ENCODE results near the gene CIBAR2.

The CIBAR2 gene

GRCh38 chr16:85112364-85112763 lies at the start of gene CIBAR2:
TSS of gene CIBAR2 (minus strand) at chr16:85112472. CDS start at chr16:85112352, 120 bp downstream.
- DNase-seq = no peak

GRCh38 chr16:85159179-85159980 lies 47.1 kb upstream of the CIBAR2 start:
- DNase-seq = no peak

- no peak for DNase-seq
Observed at GRCh38 chr16:85158743-85159178, 46.5 kb upstream of the CIBAR2 start.

- no peak for DNase-seq
Observed at GRCh38 chr16:85157813-85158742, 45.8 kb upstream of the CIBAR2 start.

GRCh38 chr16:85157372-85157771 lies 45.1 kb upstream of the CIBAR2 start:
- DNase-seq = no peak

- no peak for DNase-seq
Observed at GRCh38 chr16:85156869-85157268, 44.6 kb upstream of the CIBAR2 start.

- no peak for DNase-seq
Observed at GRCh38 chr16:85156440-85156839, 44.2 kb upstream of the CIBAR2 start.

- DNase-seq = no peak
Observed at GRCh38 chr16:85153656-85154091, 41.4 kb upstream of the CIBAR2 start.

- no peak for DNase-seq
Observed at GRCh38 chr16:85153046-85153445, 40.8 kb upstream of the CIBAR2 start.

GRCh38 chr16:85152414-85153030 lies 40.2 kb upstream of the CIBAR2 start:
- DNase-seq = no peak

- DNase-seq = no peak
Observed at GRCh38 chr16:85151603-85152413, 39.5 kb upstream of the CIBAR2 start.

- DNase-seq = no peak
Observed at GRCh38 chr16:85151079-85151602, 38.9 kb upstream of the CIBAR2 start.

GRCh38 chr16:85150331-85150940 lies 38.2 kb upstream of the CIBAR2 start:
- no peak for DNase-seq

- DNase-seq = no peak
Observed at GRCh38 chr16:85149776-85150175, 37.5 kb upstream of the CIBAR2 start.

- no peak for DNase-seq
Observed at GRCh38 chr16:85148931-85149330, 36.7 kb upstream of the CIBAR2 start.

- no peak for DNase-seq
Observed at GRCh38 chr16:85146922-85147651, 34.8 kb upstream of the CIBAR2 start.

- no peak for DNase-seq
Observed at GRCh38 chr16:85146532-85146797, 34.2 kb upstream of the CIBAR2 start.

- no peak for DNase-seq
Observed at GRCh38 chr16:85145734-85146531, 33.7 kb upstream of the CIBAR2 start.

GRCh38 chr16:85145188-85145587 lies 32.9 kb upstream of the CIBAR2 start:
- DNase-seq = no peak

Measured in activated CD4-positive, CD25-positive, alpha-beta regulatory T cell treated with anti-CD3 and anti-CD28 coated beads, Interleukin-2, amount 50 U/mL, for 72 hours (primary cell).